ENCODE data around the gene AK9. TPM values are rescaled to one million over a fixed set of nuclear protein-coding genes. Genes with fewer than 3 reads are reported as not detected.

AK9 gene
- polyA plus RNA-seq, 1 donor from 2014 or later = 27.7 TPM

DNA sequence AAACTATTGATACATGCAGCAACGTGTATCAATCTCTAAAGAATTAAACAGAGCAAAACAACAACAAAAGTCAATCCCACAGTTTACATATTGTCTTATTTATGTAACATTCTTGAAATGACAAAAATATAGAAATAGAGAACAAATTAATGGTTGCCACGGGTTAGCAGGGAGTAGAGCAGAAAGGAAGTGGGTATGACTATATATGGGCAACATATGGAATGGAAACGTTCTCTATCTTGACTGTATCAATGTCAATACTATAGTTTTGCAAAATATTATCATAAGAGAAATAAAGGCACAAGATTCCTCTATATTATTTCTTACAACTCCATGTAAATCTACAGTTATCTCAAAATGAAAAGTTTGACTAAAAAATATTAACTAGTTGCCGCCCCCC, 12.8 kb downstream of the AK9 start:
- Histone ChIP-seq H3K9me2 (ENCODE audit: insufficient read depth, low read length) (no peaks in the 10 kb centered on the region), H3K27me3 (ENCODE audit: insufficient read depth, low read depth, low read length) (no peaks in the 10 kb centered on the region), H3K27ac (ENCODE audit: low read length) (no peak overlapping the region), H3K9me3 (ENCODE audit: low read length) (no peaks in the 10 kb centered on the region), H3F3A (ENCODE audit: insufficient read depth, low read length, poor library complexity, severe bottlenecking) (no peaks in the 10 kb centered on the region), H3K79me2 (replicated peaks; ENCODE audit: insufficient read depth, low read length) (no peaks in the 10 kb centered on the region), H3K9ac (ENCODE audit: low read length) (no peak overlapping the region), H4K20me1 (ENCODE audit: insufficient read depth) (no peaks in the 10 kb centered on the region), H2AFZ (ENCODE audit: low read depth, low read length) (no peak overlapping the region), H3K4me3 (ENCODE audit: low read length) (no peak overlapping the region), H3K36me3 (ENCODE audit: insufficient read depth, low read length) (no peaks in the 10 kb centered on the region), H3K4me2 (ENCODE audit: low read length) (no peak overlapping the region)
- TF ChIP-seq SMC3 (conservative IDR thresholded peaks at IDR 0.05; ENCODE audit: poor library complexity) = no peak
- no peak for TF ChIP-seq TAF1 (IDR thresholded peaks at IDR 0.05; ENCODE audit: low read depth)
- TF ChIP-seq, protein P1, sequence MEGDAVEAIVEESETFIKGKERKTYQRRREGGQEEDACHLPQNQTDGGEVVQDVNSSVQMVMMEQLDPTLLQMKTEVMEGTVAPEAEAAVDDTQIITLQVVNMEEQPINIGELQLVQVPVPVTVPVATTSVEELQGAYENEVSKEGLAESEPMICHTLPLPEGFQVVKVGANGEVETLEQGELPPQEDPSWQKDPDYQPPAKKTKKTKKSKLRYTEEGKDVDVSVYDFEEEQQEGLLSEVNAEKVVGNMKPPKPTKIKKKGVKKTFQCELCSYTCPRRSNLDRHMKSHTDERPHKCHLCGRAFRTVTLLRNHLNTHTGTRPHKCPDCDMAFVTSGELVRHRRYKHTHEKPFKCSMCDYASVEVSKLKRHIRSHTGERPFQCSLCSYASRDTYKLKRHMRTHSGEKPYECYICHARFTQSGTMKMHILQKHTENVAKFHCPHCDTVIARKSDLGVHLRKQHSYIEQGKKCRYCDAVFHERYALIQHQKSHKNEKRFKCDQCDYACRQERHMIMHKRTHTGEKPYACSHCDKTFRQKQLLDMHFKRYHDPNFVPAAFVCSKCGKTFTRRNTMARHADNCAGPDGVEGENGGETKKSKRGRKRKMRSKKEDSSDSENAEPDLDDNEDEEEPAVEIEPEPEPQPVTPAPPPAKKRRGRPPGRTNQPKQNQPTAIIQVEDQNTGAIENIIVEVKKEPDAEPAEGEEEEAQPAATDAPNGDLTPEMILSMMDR (IDR thresholded peaks at IDR 0.05; ENCODE audit: poor library complexity, severe bottlenecking) = no peak
- no peak for TF ChIP-seq EZH2 (IDR thresholded peaks at IDR 0.05; ENCODE audit: borderline replicate concordance, insufficient read depth, low read length, poor library complexity, severe bottlenecking)
- TF ChIP-seq POLR2AphosphoS5 (IDR thresholded peaks at IDR 0.05) = no peak
- no peak for TF ChIP-seq MXI1 (conservative IDR thresholded peaks at IDR 0.05; ENCODE audit: poor library complexity, severe bottlenecking)
- TF ChIP-seq, protein P2, sequence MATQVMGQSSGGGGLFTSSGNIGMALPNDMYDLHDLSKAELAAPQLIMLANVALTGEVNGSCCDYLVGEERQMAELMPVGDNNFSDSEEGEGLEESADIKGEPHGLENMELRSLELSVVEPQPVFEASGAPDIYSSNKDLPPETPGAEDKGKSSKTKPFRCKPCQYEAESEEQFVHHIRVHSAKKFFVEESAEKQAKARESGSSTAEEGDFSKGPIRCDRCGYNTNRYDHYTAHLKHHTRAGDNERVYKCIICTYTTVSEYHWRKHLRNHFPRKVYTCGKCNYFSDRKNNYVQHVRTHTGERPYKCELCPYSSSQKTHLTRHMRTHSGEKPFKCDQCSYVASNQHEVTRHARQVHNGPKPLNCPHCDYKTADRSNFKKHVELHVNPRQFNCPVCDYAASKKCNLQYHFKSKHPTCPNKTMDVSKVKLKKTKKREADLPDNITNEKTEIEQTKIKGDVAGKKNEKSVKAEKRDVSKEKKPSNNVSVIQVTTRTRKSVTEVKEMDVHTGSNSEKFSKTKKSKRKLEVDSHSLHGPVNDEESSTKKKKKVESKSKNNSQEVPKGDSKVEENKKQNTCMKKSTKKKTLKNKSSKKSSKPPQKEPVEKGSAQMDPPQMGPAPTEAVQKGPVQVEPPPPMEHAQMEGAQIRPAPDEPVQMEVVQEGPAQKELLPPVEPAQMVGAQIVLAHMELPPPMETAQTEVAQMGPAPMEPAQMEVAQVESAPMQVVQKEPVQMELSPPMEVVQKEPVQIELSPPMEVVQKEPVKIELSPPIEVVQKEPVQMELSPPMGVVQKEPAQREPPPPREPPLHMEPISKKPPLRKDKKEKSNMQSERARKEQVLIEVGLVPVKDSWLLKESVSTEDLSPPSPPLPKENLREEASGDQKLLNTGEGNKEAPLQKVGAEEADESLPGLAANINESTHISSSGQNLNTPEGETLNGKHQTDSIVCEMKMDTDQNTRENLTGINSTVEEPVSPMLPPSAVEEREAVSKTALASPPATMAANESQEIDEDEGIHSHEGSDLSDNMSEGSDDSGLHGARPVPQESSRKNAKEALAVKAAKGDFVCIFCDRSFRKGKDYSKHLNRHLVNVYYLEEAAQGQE (IDR thresholded peaks at IDR 0.05; ENCODE audit: borderline replicate concordance) = no peak
- no peak for TF ChIP-seq RAD21 (conservative IDR thresholded peaks at IDR 0.05)
- TF ChIP-seq EP300 (conservative IDR thresholded peaks at IDR 0.05; ENCODE audit: poor library complexity, severe bottlenecking) = no peak

DNA sequence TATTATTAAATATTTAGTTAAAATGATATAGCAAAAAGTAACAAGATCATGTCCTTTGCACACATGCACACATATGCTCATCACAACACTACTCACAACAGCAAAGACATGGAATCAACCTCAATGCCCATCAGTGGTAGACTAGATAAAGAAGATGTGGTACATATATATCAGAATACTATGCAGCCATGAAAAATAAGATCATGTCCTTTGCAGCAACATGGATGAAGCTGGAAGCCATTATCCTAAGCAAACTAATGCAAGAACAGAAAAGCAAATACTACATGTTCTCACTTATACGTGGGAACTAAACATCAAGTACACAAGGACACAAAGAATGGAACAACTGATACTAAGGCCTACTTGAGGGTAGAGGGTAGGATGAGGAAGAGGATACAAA, 14.3 kb downstream of the AK9 start:
- Histone ChIP-seq H4K20me1 (ENCODE audit: insufficient read depth) (no peaks in the 10 kb centered on the region), H3K27me3 (ENCODE audit: insufficient read depth, low read depth, low read length) (no peaks in the 10 kb centered on the region), H3K9ac (ENCODE audit: low read length) (no peak overlapping the region), H3K36me3 (ENCODE audit: insufficient read depth, low read length) (no peaks in the 10 kb centered on the region), H3K9me2 (ENCODE audit: insufficient read depth, low read length) (no peaks in the 10 kb centered on the region), H3F3A (ENCODE audit: insufficient read depth, low read length, poor library complexity, severe bottlenecking) (no peaks in the 10 kb centered on the region), H3K4me3 (ENCODE audit: low read length) (no peak overlapping the region), H3K79me2 (replicated peaks; ENCODE audit: insufficient read depth, low read length) (no peaks in the 10 kb centered on the region), H3K4me2 (ENCODE audit: low read length) (no peak overlapping the region), H3K9me3 (ENCODE audit: low read length) (no peaks in the 10 kb centered on the region), H3K27ac (ENCODE audit: low read length) (no peak overlapping the region), H2AFZ (ENCODE audit: low read depth, low read length) (no peak overlapping the region)
- TF ChIP-seq SMC3 (conservative IDR thresholded peaks at IDR 0.05; ENCODE audit: poor library complexity) (no peak), RAD21 (conservative IDR thresholded peaks at IDR 0.05) (no peak), EP300 (conservative IDR thresholded peaks at IDR 0.05; ENCODE audit: poor library complexity, severe bottlenecking) (no peak), EZH2 (IDR thresholded peaks at IDR 0.05; ENCODE audit: borderline replicate concordance, insufficient read depth, low read length, poor library complexity, severe bottlenecking) (no peak), POLR2AphosphoS5 (IDR thresholded peaks at IDR 0.05) (no peak), MXI1 (conservative IDR thresholded peaks at IDR 0.05; ENCODE audit: poor library complexity, severe bottlenecking) (no peak), TAF1 (IDR thresholded peaks at IDR 0.05; ENCODE audit: low read depth) (no peak)
- TF ChIP-seq, protein P2 (IDR thresholded peaks at IDR 0.05; ENCODE audit: borderline replicate concordance) = no peak
- TF ChIP-seq, protein P1 (IDR thresholded peaks at IDR 0.05; ENCODE audit: poor library complexity, severe bottlenecking) = no peak

Data from neural cell (in vitro differentiated cells).